ENCODE results near the gene SFXN5.

DNA sequence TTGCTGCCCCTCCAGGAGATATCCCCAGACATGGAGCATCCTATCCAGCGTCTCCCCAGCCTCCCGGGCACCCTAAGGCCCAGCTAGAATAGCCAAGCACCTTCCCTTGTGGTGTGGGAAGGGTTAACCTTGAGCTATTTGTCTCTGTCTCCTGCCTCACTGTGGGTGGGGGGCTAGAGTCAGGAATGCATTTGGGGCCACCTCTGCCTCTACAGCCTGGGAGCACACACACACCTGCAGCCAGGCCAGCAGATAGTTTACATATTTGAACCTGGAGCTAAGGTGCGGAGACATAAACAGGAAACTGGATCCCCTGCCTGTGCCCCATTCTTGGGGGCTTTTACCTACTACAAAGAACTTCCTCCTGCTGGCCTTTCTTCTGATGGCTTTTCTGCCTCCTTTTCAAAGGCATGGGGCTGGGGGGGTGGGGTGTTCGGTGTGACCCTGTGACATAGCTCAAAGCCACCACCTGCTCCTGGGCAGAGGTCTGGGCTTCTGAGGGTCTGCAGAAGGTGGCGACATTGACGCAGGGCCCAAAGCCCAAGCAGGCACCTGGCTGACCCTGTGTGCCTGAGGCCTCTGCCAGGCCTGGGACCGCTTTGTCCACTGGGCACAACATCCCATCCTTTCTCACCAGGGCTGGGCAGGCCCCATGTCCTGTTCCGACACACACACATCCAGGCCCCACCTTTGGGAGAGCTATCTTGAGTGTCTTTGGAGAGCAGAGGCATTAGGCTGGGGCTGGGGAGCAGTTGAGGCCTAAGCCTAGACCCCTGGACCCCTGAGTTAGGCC, 120.0 kb downstream of the SFXN5 start:
- no peak for TF ChIP-seq EP300 (IDR thresholded peaks at IDR 0.05; ENCODE audit: borderline replicate concordance)
- TF ChIP-seq, protein P1, sequence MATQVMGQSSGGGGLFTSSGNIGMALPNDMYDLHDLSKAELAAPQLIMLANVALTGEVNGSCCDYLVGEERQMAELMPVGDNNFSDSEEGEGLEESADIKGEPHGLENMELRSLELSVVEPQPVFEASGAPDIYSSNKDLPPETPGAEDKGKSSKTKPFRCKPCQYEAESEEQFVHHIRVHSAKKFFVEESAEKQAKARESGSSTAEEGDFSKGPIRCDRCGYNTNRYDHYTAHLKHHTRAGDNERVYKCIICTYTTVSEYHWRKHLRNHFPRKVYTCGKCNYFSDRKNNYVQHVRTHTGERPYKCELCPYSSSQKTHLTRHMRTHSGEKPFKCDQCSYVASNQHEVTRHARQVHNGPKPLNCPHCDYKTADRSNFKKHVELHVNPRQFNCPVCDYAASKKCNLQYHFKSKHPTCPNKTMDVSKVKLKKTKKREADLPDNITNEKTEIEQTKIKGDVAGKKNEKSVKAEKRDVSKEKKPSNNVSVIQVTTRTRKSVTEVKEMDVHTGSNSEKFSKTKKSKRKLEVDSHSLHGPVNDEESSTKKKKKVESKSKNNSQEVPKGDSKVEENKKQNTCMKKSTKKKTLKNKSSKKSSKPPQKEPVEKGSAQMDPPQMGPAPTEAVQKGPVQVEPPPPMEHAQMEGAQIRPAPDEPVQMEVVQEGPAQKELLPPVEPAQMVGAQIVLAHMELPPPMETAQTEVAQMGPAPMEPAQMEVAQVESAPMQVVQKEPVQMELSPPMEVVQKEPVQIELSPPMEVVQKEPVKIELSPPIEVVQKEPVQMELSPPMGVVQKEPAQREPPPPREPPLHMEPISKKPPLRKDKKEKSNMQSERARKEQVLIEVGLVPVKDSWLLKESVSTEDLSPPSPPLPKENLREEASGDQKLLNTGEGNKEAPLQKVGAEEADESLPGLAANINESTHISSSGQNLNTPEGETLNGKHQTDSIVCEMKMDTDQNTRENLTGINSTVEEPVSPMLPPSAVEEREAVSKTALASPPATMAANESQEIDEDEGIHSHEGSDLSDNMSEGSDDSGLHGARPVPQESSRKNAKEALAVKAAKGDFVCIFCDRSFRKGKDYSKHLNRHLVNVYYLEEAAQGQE (IDR thresholded peaks at IDR 0.05; ENCODE audit: low read depth): no peak
- TF ChIP-seq FOXM1 (IDR thresholded peaks at IDR 0.05; ENCODE audit: borderline replicate concordance, low read depth): no peak
- TF ChIP-seq, protein P2, sequence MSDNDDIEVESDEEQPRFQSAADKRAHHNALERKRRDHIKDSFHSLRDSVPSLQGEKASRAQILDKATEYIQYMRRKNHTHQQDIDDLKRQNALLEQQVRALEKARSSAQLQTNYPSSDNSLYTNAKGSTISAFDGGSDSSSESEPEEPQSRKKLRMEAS (IDR thresholded peaks at IDR 0.05): no peak
- no peak for TF ChIP-seq RAD21 (IDR thresholded peaks at IDR 0.05; ENCODE audit: low read depth)
- no peak for TF ChIP-seq EGR1 (IDR thresholded peaks at IDR 0.05)
- TF ChIP-seq ZBTB7A (IDR thresholded peaks at IDR 0.05; ENCODE audit: low read depth): no peak
- no peak for TF ChIP-seq CREB1 (IDR thresholded peaks at IDR 0.05; ENCODE audit: low read depth)
- TF ChIP-seq TAF1 (IDR thresholded peaks at IDR 0.05; ENCODE audit: low read depth): no peak
- TF ChIP-seq TEAD4 (IDR thresholded peaks at IDR 0.05): no peak
- TF ChIP-seq, protein P3, sequence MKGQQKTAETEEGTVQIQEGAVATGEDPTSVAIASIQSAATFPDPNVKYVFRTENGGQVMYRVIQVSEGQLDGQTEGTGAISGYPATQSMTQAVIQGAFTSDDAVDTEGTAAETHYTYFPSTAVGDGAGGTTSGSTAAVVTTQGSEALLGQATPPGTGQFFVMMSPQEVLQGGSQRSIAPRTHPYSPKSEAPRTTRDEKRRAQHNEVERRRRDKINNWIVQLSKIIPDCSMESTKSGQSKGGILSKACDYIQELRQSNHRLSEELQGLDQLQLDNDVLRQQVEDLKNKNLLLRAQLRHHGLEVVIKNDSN (IDR thresholded peaks at IDR 0.05): no peak
- no peak for TF ChIP-seq CEBPB (IDR thresholded peaks at IDR 0.05)
- no peak for TF ChIP-seq YY1 (IDR thresholded peaks at IDR 0.05; ENCODE audit: low read depth)
- no peak for TF ChIP-seq NFIC (IDR thresholded peaks at IDR 0.05)
